GM19043 (cell line): ENCODE measurements around the gene KRTAP12-4.
"Not testable (repeated sequence)": the region's sequence is repeated elsewhere in the genome, so short reads cannot be mapped to it uniquely, and the experiment has no call there.

ENCODE experiments used
- ATAC-seq: cut with Tn5 transposase; IDR thresholded peaks from one replicate; pipeline ENCODE4 v1.9.1; 2021; ENCODE audit warnings: low read depth; ENCODE audit not compliant: unreplicated experiment

KRTAP12-4 gene

DNA sequence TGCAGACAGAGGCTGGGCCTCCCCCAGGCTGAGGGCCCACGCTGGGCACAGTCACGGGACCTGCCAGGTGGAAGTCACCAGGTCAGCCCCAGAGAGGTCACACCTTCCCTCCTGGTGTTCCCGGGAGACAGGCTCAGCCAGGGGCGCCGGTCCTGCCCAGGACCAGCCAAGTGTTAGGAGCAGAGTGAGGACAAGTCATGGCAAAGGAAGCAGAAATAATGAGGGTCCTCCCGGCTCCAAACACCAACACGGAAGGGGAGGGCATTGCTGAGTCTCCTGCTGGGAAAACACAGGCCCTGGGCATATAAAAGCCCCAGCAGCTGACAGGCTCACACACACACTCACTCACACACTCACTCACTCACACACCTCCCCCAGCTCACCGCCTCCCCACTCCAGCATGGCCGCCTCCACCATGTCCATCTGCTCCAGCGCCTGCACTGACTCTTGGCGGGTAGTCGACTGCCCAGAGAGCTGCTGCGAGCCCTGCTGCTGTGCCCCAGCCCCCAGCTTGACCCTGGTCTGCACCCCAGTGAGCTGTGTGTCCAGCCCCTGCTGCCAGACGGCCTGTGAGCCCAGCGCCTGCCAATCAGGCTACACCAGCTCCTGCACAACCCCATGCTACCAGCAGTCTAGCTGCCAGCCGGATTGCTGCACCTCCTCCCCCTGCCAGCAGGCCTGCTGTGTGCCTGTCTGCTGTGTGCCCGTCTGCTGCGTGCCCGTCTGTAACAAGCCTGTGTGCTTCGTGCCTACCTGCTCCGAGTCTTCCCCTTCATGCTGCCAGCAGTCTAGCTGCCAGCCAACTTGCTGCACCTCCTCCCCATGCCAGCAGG is 17.2 kb downstream of the KRTAP12-4 start, which contains the start of gene KRTAP10-10:
Gene KRTAP10-10 (plus strand): TSS at position 339 of the 833 bp plus-strand sequence. CDS start 62 bp downstream, at position 401.
- no peak for ATAC-seq

DNA sequence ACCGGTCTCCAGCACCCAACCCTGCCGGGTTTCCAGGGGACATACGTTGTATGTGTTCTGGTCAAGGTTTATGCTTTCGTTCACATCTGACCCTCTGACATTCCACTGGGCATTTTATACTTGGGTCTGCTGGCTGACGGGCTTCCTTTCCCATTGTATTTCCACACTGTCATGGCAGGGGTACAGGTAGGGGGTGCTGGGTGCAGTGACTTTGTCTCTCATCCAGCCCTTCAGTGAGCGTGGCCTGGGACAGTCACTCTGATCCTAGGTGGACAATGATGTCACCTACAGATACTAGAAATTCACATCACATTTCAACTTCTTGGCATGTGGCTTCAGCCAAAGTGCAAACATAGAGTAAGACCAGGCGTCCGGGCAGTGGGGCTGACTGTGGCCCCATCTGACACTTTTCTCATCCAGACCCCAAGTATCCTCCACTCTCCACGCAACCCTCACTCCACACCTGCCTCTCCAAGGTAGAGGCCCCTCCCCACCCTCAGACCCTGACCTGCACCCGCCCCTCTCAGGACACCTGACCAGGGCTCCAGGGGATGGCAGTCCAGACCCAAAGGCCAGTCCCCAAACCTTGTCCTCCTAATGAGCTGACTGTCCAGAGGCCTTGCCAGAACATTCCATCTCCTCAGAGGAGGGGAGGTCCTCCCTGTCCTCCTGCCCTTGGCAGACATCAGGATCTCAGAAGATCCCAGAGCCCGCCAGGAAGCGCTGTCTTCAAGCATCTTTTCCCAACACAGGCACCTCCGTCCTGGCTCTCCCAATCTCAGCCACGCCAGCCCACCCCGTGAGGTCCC is 18.0 kb downstream of the KRTAP12-4 start:
- ATAC-seq: no peak

GRCh38 chr21:44632067-44632466 is 22.4 kb downstream of the KRTAP12-4 start:
- no peak for ATAC-seq

GRCh38 chr21:44630440-44630839 is 24.0 kb downstream of the KRTAP12-4 start:
- no peak for ATAC-seq

DNA sequence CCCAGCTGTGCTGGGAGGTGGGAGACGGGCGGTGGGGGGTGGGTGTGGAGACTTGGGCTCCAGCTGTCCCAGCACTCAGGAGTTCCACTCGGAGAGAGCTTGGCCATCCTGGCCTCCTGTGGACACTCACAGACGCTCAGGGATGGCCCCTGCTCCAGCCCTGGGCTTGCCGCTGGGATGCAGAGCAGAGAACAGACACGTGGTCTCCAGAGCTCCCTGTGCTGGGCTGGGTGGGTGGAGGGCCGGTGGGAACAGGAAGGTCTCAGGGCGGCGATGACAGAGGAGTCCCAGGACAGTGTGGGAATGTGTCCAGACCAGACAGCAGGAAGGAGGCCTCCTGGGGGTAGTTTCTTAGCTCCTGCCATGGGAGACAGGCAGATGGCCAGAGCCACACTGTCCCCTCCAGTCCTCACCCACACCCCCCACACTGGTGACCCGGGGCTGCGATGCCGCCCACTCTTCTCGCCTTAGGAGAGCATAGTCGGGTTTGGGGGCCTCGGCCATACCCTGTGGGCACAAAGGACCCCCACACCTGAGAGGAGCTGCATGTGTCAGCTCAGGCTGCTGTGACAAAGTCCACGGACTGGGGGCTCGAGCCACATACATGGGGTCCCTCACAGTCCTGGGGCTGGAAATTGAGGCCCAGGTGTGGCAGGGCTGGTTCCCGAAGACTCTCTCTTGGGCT is 25.6 kb downstream of the KRTAP12-4 start:
- ATAC-seq: no peak

DNA sequence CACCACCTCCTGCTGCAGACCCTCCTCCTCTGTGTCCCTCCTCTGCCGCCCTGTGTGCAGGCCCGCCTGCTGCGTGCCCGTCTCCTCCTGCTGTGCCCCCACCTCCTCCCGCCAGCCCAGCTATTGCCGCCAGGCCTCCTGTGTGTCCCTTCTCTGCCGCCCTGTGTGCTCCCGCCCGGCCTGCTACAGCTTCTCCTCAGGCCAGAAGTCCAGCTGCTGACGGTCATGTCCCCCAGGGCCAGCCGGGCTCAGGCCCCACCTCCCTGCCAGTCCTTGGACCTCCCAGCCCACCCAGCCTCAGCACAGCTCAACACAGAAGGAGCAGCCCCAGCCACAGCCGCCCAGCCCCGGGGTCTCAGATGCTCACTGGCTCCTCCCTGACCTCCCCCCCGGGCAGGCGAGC is 26.6 kb downstream of the KRTAP12-4 start:
- ATAC-seq: not testable (repeated sequence)

- ATAC-seq: not testable (repeated sequence)
Measured at GRCh38 chr21:44627181-44627822, 27.2 kb downstream of the KRTAP12-4 start.

- ATAC-seq: no peak
Measured at GRCh38 chr21:44626673-44627143, 27.8 kb downstream of the KRTAP12-4 start, which contains the start of gene KRTAP10-9. Gene KRTAP10-9, plus strand, starts transcription at chr21:44627093. Its CDS starts 79 bp downstream, at chr21:44627172.

GRCh38 chr21:44626262-44626661 is 28.2 kb downstream of the KRTAP12-4 start:
- ATAC-seq: no peak

DNA sequence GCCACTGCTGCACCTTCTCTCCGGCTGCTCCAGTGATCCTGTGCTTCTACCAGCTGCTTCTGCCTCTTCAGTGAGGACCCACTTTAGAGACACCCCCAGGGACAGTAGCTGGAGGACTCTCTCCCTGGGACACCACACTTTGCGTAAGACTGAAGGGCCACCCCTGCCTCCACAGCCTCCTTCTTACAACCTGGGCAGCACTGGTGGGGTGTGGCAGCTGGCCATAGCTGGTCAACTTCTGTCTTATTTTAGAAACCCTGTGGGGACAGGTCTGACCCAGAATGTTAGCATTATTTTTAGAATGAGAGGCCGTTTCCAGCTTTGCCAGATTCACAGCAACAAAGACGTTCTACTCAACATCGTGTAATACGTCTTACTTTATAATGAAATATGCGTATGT is 28.7 kb downstream of the KRTAP12-4 start:
- no peak for ATAC-seq

DNA sequence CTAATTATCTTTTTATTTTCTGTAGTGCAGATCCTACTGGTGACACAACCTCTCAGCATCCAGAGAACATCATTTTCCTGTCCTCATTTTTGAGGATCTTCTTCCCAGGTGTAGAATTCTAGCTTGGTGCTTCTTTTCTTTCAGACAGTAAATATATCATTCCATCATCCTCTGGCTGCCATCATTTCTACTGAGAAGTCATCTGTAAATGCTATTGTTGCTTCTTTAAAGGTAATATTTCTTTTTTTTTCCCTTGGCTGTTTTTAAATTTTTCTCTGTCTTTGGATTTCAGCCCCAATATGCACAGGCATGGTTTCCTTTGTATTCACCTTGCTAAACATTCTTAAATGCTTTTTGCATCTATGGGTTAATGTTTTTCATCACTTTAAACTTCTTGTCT is 30.9 kb downstream of the KRTAP12-4 start:
- ATAC-seq: no peak

GRCh38 chr21:44619886-44620285 is 34.6 kb downstream of the KRTAP12-4 start:
- ATAC-seq: no peak

GRCh38 chr21:44618909-44619308 is 35.5 kb downstream of the KRTAP12-4 start:
- no peak for ATAC-seq

DNA sequence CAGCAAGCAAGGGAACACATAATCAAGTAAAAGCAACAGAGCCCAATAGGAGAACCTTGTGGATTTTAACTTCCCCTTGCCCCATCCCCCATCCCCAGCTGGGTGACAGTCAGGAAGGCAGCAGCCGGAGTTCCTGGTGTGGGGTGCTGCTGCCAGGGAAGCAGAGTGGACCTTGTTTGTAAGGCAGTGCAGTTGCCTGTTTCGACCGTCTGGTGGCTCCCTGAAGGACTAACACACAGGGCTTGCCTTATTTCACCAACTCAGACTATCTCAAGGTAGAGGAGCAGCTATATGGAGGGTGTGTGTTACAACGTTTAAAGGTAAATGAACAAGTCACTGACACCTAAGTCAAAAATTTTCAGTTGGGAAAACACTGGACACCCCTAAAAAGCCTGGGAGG is 36.0 kb downstream of the KRTAP12-4 start:
- no peak for ATAC-seq

DNA sequence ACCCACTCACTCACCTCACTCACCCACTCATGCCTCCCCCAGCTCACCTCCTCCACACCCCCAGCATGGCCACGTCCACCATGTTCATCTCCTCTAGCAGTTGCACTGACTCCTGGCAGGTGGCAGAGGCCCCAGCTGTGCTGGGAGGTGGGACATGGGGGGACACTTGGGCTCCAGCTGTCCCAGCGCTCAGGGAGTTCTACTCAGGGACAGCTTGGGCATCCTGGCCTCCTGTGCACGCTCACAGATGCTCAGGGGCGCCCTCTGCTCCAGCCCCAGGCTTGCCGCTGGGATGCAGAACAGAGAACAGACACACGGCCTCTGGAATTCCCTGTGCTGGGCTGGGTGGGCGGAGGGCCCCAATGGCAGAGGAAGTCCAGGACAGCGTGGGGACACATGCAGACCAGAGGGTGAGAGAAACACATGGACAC is 37.4 kb downstream of the KRTAP12-4 start:
- no peak for ATAC-seq

GRCh38 chr21:44616591-44616926 is 37.9 kb downstream of the KRTAP12-4 start:
- ATAC-seq: no peak

- no peak for ATAC-seq
Measured at GRCh38 chr21:44615911-44616590, 38.4 kb downstream of the KRTAP12-4 start.

DNA sequence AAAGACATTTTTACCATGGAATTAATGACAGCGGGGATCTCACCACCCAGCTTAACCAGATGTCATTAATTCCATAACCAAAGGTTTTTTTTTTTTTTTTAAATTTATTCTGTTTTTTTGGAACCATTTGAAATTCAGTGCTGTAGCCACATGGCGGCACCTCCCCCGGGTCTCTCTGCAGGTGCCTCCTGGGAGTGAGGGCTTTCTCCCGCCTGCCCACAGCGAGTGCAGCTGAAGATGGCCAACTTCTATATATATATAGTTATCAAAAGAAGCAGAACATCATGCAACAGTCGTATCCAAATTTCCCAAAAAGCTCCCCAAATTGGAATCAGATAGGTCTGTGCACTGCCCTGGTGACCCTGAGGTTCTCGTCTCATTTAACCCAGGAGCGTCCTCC is 39.0 kb downstream of the KRTAP12-4 start:
- ATAC-seq: no peak

GRCh38 chr21:44614961-44615391 is 39.5 kb downstream of the KRTAP12-4 start:
- ATAC-seq: no peak

DNA sequence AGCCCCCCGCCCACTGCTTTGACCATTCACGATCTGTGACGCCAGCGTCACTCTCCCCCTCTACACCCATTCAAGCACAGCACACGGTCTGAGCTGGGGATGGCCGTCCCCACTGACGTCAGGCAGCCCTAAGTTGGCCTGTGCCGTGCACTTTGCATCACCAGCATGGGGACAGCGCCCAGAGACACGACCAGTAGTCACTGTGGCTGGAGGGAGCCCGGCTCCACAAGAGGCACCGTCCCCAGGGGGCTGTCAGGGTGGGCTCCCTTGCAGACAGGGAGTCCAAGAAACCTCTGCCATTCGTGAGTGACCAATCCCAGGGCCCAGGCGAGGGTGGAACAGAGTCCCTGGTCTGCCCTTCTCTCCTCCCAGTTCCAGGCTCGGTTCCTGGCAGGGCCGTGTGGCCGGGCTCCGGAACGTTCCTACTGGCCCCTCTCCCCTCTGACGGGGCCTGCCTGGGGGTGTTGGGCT is 40.3 kb downstream of the KRTAP12-4 start:
- no peak for ATAC-seq
